Mucosa of stomach (tissue), 1 donor: ENCODE results near the gene EXOC6.

Experiments used
- H3K27me3 ChIP-seq: one replicate; pipeline ENCODE4 v1.7.0; 2013; ENCODE audit warnings: mild to moderate bottlenecking, low read length; ENCODE audit not compliant: control insufficient read depth, insufficient read depth
- H3K36me3 ChIP-seq: one replicate; pipeline ENCODE4 v1.7.0; 2013; ENCODE audit warnings: low read length; ENCODE audit not compliant: control insufficient read depth, insufficient read depth
- H3K4me1 ChIP-seq: one replicate; pipeline ENCODE4 v1.7.0; 2013; ENCODE audit warnings: mild to moderate bottlenecking, low read length; ENCODE audit not compliant: control insufficient read depth, insufficient read depth
- H3K4me3 ChIP-seq: one replicate; pipeline ENCODE4 v1.7.0; 2013; ENCODE audit warnings: low read length
- H3K9ac ChIP-seq: one replicate; pipeline ENCODE4 v1.7.0; 2013; ENCODE audit warnings: mild to moderate bottlenecking, low read length, moderate library complexity
- H3K9me3 ChIP-seq: one replicate; pipeline ENCODE4 v1.7.0; 2013; ENCODE audit warnings: mild to moderate bottlenecking, low read length, moderate library complexity; ENCODE audit not compliant: control insufficient read depth
- donor health status: Pancreatic carcinoma.

The EXOC6 gene

GRCh38 chr10:92839191-92840085 is 8.9 kb upstream of the EXOC6 start:
- H3K36me3 ChIP-seq = no peaks in the 10 kb centered on the region
- H3K9ac ChIP-seq = no peak overlapping the region
- no peaks in the 10 kb centered on the region for H3K9me3 ChIP-seq
- no peaks in the 10 kb centered on the region for H3K4me1 ChIP-seq
- H3K27me3 ChIP-seq = no peaks in the 10 kb centered on the region
- H3K4me3 ChIP-seq = no peak overlapping the region

GRCh38 chr10:92844746-92845145 is 3.6 kb upstream of the EXOC6 start:
- H3K4me1 ChIP-seq = peaks cover 8% of the 10 kb centered on the region
- H3K9me3 ChIP-seq = no peaks in the 10 kb centered on the region
- H3K4me3 ChIP-seq = no peak overlapping the region
- H3K36me3 ChIP-seq = no peaks in the 10 kb centered on the region
- H3K27me3 ChIP-seq = no peaks in the 10 kb centered on the region
- no peak overlapping the region for H3K9ac ChIP-seq

GRCh38 chr10:92845921-92846320 is 2.4 kb upstream of the EXOC6 start:
- Histone ChIP-seq H3K4me1 (peaks cover 8% of the 10 kb centered on the region), H3K4me3 (no peak overlapping the region), H3K36me3 (no peaks in the 10 kb centered on the region), H3K9ac (no peak overlapping the region), H3K27me3 (no peaks in the 10 kb centered on the region), H3K9me3 (no peaks in the 10 kb centered on the region)

GRCh38 chr10:92846344-92846743 is 2.0 kb upstream of the EXOC6 start:
- no peaks in the 10 kb centered on the region for H3K36me3 ChIP-seq
- H3K27me3 ChIP-seq = no peaks in the 10 kb centered on the region
- no peak overlapping the region for H3K9ac ChIP-seq
- peaks cover 8% of the 10 kb centered on the region for H3K4me1 ChIP-seq
- H3K9me3 ChIP-seq = no peaks in the 10 kb centered on the region
- H3K4me3 ChIP-seq = no peak overlapping the region

DNA sequence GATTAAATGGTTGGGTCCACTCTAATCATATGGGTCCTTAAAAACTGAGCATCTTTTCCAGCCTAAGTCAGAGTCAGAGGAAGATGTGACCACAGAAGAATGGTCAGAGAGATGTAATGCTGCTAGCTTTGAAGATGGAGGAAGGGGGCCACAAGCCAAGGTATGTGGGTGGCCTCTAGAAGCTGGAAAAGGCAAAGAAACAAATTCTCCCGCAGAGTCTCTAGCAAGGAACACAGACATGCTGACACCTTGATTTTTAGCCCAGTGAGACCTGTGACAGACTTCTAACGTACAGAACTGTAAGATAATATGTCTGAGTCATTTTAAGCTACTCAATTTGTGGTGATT is 1.5 kb upstream of the EXOC6 start:
- no peaks in the 10 kb centered on the region for H3K36me3 ChIP-seq
- no peak overlapping the region for H3K9ac ChIP-seq
- no peaks in the 10 kb centered on the region for H3K9me3 ChIP-seq
- H3K4me1 ChIP-seq = peaks cover 8% of the 10 kb centered on the region
- H3K27me3 ChIP-seq = no peaks in the 10 kb centered on the region
- no peak overlapping the region for H3K4me3 ChIP-seq

DNA sequence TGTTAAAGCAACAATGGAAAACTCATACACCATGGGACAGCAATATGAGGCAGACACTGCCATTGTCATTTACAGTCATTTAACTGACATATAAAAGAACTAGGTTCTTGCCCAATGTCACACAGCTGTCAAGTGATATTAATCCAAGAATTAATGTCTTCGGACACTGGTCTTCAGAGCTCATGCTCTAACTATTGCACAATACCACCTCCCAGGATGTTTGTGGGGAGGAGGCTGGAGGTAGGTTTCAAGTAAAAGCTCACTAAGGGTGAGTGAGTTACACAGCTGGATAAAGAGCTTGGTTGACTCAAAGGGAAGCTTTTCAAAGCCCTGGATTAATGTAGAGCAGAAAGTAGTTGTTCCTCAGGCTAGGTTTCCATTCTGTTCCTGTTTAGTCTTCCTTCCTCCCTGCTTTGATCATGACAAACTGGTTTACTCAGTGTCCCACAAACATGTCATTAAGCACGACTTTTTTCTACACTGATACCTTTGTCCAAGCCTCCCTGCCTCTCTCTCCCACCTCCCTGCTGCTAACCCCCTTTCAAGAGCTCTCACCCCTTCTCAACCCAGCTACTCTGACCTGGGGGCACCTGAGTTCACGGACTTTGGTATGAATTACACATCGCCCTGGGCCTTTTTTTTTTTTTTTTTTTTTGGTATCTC is 987 bp upstream of the EXOC6 start:
- no peak overlapping the region for H3K9ac ChIP-seq
- H3K4me3 ChIP-seq = peak overlapping the region; percentile 23
- H3K36me3 ChIP-seq = no peaks in the 10 kb centered on the region

GRCh38 chr10:92848037-92848440 is 281 bp upstream of the EXOC6 start:
- no peaks in the 10 kb centered on the region for H3K9me3 ChIP-seq
- no peaks in the 10 kb centered on the region for H3K27me3 ChIP-seq
- peak overlapping the region; percentile 23 for H3K4me3 ChIP-seq
- H3K9ac ChIP-seq = peak overlapping the region; percentile 44
- H3K4me1 ChIP-seq = peaks cover 8% of the 10 kb centered on the region
- H3K36me3 ChIP-seq = no peaks in the 10 kb centered on the region

More for the DNA sequence above, 987 bp upstream of the EXOC6 start:
- Histone ChIP-seq H3K4me1 (peaks cover 8% of the 10 kb centered on the region), H3K9me3 (no peaks in the 10 kb centered on the region), H3K27me3 (no peaks in the 10 kb centered on the region)

GRCh38 chr10:92849234-92849525 is 860 bp downstream of the EXOC6 start:
- Histone ChIP-seq H3K9me3 (no peaks in the 10 kb centered on the region), H3K9ac (peak overlapping the region; percentile 64), H3K4me1 (peaks cover 8% of the 10 kb centered on the region), H3K27me3 (no peaks in the 10 kb centered on the region), H3K36me3 (no peaks in the 10 kb centered on the region), H3K4me3 (peak overlapping the region; percentile 45)

- no peaks in the 10 kb centered on the region for H3K36me3 ChIP-seq
- H3K4me3 ChIP-seq = no peak overlapping the region
- H3K9me3 ChIP-seq = no peaks in the 10 kb centered on the region
- H3K27me3 ChIP-seq = no peaks in the 10 kb centered on the region
- H3K4me1 ChIP-seq = peaks cover 8% of the 10 kb centered on the region
- H3K9ac ChIP-seq = no peak overlapping the region
Observed at GRCh38 chr10:92849576-92850090, 1.3 kb downstream of the EXOC6 start.

- Histone ChIP-seq H3K9ac (no peak overlapping the region), H3K4me1 (peaks cover 8% of the 10 kb centered on the region), H3K27me3 (no peaks in the 10 kb centered on the region), H3K36me3 (no peaks in the 10 kb centered on the region), H3K9me3 (no peaks in the 10 kb centered on the region), H3K4me3 (no peak overlapping the region)
Observed at GRCh38 chr10:92850185-92850584, 1.9 kb downstream of the EXOC6 start.

DNA sequence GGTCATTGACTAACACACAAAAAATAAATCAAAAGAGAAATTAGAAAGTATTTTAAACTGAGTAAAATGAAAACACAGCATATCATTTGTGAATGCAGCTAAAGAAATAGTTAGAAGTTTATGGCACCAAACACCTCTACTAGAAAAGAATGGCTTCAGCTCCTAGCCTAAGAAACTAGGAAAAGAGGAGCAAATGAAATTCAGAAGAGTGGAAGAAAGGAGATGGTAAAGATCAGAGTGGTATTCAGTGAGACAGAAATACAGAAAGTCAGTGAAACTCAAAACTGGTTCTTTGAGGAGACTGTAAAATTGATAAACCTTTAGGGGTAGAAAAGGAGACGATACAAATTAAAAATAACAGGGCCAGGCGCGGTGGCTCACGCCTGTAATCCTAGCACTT is 2.7 kb downstream of the EXOC6 start:
- Histone ChIP-seq H3K4me1 (peaks cover 8% of the 10 kb centered on the region), H3K27me3 (no peaks in the 10 kb centered on the region), H3K9me3 (no peaks in the 10 kb centered on the region), H3K9ac (no peak overlapping the region), H3K4me3 (no peak overlapping the region), H3K36me3 (no peaks in the 10 kb centered on the region)

DNA sequence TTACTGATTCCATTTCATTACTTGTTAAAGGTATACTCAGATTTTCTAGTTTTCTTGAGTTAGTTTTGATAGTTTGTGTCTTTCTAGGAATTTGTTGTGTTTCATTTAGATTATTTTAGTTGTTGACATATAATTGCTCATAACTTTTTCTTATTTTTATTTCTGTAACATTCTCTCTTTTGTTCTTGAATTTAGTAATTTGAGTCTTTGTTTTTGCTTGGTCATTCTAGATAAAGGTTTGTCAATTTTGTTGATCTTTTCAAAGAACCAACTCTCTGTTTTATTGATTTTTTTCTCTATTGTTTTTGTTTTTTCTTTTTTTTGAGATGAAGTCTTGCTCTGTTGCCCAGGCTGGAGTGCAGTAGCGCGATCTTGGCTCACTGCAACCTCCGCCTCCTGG is 7.2 kb downstream of the EXOC6 start:
- Histone ChIP-seq H3K4me3 (no peak overlapping the region), H3K4me1 (no peaks in the 10 kb centered on the region), H3K9ac (no peak overlapping the region), H3K36me3 (no peaks in the 10 kb centered on the region), H3K9me3 (no peaks in the 10 kb centered on the region), H3K27me3 (no peaks in the 10 kb centered on the region)
